HG02610 (cell line): Measurements from ENCODE around the gene ZNF608.
A peak's percentile ranks its signal among the peaks of the same experiment; 100 is the strongest.

ENCODE experiments used
- ATAC-seq: cut with Tn5 transposase; IDR thresholded peaks from one replicate; pipeline ENCODE4 v1.9.1; 2021; ENCODE audit warnings: mild to moderate bottlenecking, moderate library complexity; ENCODE audit not compliant: unreplicated experiment

Gene ZNF608, protein sequence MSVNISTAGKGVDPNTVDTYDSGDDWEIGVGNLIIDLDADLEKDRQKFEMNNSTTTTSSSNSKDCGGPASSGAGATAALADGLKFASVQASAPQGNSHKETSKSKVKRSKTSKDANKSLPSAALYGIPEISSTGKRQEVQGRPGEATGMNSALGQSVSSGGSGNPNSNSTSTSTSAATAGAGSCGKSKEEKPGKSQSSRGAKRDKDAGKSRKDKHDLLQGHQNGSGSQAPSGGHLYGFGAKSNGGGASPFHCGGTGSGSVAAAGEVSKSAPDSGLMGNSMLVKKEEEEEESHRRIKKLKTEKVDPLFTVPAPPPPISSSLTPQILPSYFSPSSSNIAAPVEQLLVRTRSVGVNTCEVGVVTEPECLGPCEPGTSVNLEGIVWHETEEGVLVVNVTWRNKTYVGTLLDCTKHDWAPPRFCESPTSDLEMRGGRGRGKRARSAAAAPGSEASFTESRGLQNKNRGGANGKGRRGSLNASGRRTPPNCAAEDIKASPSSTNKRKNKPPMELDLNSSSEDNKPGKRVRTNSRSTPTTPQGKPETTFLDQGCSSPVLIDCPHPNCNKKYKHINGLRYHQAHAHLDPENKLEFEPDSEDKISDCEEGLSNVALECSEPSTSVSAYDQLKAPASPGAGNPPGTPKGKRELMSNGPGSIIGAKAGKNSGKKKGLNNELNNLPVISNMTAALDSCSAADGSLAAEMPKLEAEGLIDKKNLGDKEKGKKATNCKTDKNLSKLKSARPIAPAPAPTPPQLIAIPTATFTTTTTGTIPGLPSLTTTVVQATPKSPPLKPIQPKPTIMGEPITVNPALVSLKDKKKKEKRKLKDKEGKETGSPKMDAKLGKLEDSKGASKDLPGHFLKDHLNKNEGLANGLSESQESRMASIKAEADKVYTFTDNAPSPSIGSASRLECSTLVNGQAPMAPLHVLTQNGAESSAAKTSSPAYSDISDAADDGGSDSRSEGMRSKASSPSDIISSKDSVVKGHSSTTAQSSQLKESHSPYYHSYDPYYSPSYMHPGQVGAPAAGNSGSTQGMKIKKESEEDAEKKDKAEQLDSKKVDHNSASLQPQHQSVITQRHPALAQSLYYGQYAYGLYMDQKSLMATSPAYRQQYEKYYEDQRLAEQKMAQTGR (N-terminal part only)

DNA sequence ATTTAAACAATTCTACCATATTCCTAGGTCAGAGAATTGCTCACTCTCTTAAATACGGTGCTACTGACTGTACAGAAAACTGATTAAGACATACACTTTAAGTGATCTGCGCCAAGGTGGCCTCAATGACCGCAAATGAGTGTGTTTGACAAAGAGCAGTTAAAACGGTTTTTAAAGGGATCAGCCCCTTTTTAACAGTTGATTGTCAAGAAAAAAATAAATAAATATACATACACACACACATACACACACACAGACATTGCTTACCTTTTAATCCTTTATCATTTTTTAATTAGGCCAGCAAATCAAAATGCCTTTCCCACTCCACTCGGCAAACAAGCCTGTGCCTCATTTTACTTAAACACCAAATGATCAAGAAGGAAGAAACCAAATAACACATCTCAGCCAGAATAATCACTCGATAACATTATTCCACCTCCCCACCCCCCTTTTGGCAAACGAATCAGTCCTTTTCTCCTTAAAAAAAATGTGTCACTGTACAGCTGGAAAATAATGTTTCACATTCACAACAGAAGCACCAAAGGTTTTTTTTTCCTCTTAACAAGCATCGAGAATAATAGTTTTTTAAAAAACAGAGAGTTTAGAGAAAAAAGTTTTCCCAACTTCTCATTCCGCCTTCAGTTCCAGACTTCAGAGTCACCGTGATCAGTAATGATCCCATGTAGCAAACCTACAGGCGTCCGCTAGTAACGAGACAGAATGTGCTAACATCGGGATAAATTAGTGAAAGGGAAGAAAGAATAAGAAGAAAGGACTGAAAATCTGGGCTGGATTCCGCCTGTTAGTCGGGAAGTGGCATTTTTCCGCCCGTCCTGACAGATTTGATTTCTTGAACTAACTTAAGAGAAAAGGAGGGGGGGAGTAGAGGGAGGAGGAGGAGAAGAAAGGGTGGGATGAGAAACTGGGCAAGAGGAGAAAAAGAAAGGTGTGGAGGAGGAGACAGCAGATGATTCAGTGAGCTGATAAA lies at the start of gene ZNF608:
Gene ZNF608, minus strand, starts transcription at position 712 of the 988 bp plus-strand sequence. CDS start 1,650 bp downstream, outside the sequence.
- no peak for ATAC-seq

DNA sequence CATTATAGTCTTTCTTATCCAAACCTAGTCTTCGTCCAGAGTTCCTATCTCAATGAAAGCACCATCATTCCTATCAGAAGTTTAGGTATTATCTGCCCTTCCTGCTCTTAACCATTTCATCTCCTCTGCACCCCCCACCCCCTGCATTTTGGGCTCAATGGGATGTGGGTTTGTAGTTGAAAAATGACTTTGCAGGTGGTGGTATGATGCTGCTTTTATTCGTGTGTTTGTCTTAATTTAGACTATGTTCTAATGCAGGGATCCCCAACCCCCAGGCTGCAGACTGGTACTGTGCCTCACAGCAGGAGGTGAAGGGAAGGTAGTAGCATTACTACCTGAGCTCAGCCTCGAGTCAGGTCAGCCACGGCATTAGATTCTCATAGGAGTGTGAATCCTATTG lies 49.4 kb upstream of the ZNF608 start:
- ATAC-seq, result no peak

DNA sequence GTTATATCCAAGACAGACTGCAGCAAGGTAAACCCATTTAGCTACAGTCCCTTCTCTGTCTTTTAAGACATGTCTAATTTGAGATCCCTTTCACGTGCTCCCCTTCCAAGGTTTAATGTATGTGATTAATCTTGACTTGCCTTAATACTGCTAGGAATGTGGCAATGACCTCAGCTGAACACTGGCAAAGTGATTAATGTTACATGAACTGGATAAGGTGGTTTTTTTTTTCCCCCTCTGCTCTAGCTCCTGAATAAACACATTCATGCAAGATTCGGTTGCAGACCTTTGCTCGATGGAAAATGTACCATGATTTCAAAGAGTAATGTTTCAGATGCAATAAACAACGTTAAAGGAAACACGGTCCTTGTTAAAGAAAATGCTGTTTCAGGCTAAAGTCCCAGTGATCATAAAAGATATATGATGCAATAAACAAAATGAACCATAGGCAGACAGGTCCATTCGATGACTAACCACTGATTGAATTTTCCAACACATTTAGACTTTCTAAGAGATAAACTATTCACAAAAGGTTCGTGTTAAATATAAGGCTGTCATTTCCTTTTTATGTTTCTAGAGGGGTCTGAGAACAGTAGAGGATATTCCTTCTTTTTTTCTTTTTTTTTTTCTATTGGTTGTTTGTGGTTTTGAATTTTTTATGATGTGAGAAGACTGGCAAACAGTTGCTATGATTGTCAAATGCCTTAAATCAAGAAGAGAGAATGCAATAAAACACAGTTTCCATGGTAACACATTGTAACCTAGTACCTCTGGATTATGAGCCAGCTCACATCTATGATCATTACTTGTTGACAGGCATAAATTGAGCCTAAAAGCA lies 44.7 kb upstream of the ZNF608 start:
- no peak for ATAC-seq

DNA sequence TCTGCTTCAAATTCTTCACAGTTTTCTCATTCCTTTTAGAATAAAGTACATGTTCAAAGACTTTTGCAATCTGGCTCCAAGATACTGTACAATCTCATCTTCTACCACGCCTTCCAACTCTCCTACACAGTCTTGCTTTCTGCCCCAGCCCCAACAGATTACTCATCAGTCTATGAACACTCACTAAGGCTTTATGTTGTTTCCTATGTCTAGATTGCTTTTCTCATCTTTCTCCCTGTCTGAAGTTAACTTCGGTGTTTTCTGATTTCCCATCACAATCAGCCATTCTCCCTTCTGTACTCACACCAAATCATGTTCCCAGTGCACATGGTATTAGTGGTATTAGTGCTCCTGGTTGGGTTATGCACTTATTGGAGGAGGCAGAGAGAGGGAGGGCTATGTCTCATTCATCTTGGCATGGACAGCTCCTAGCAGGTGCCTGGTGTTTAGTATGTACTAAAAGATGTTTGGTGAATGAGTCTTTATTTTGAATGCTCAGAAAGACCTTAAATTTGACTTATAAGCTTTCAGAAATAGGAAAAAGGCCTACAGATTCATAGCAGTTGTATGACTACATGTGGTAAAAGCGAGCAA lies 44.0 kb upstream of the ZNF608 start:
- no peak for ATAC-seq

DNA sequence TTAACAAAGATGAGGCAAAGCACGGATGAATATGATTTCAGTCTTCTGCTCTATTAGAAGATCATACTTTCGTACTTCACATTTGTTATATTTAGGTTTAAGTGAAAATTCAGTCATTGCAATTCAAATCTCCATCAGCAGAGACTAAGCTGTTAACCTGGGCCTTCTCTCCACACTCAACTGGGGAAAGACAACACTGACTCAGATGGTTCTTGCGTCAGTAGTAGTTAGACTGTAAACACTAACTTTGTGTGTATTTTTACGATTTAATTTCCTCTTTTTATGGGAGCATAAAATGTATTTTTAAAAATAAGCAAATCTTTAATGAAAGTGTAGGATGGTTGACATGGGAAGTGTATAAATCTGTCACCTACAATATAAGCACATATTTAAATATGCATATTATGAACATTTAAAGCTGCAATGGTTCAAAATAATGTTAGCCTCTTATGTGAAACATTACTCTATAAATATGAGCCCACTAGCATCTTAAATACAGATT lies 42.7 kb upstream of the ZNF608 start:
- no peak for ATAC-seq

DNA sequence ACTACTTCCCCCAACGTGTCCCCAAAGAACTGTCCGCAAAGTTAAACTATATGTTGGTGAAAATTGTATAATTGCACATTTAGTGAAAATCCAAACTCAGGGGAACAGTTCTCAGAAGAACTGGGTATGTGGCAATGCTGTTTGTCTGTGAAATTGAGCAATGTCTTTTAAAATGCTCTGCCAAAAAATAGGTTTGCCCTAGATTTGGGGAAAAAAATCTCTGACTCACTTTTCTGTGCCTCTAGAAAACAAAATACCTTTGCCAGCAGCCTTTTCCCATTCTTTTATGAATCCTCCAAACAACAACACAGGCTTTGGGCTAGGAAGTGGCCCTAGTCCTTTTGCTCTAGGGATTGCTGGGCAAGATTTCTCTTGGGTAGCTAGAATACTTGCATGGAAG lies 37.4 kb upstream of the ZNF608 start:
- ATAC-seq, result no peak

DNA sequence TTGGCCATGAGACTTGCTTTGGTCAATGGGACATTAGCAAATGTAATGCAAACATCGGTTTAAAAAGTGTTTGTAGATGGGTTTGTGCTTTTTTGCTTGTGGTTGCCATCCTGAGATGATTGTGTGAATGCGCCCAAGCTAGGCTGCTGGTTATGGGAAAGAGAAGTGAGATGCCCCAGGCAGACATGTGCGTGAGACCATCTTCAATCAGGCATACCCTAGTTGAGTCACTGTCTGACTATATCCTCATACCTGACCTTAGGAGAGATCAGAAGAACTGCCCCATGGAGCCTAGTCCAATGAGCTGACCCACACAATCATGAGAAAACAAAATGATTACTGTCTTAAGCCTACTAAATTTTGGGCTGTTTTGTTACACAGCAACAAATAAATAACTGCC lies 36.8 kb upstream of the ZNF608 start:
- ATAC-seq, result peak; percentile 56

DNA sequence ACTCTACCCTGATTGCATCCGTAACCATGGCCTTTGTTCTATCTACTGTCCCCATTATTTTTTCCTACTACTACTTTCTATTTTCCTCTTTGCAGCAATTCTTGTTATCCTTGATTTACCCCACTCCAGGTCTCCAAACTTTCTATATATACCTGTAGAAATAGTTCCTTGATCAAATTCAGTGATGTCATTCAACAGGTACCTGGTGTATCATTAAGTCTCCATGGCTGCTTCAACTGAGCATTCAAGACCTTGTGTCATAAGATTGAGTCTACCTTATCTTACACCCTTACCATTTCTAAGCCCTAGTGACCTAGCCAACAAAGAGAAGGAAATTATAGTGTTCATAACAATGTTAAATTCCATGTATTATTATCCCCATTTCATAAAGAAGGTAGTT lies 35.8 kb upstream of the ZNF608 start:
- ATAC-seq, result no peak

DNA sequence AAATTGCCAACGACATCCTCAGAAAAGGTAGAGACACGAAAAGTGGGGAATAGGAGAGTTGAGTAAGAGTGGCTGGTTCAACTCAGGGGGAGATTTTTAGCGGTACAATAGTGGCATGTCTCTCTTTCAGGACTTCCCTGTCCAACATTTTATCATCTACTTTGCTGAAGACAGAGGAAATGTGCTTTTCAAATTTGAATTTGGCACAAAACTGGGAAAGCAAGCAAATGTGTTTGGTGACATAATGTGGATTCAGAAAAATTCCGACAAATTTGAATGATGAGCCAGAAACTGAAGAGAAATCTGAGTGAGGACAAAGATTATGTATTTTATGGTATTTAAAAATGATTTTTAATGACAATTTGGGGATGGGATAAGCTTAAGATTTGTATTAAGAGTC lies 33.6 kb upstream of the ZNF608 start:
- ATAC-seq, result no peak

DNA sequence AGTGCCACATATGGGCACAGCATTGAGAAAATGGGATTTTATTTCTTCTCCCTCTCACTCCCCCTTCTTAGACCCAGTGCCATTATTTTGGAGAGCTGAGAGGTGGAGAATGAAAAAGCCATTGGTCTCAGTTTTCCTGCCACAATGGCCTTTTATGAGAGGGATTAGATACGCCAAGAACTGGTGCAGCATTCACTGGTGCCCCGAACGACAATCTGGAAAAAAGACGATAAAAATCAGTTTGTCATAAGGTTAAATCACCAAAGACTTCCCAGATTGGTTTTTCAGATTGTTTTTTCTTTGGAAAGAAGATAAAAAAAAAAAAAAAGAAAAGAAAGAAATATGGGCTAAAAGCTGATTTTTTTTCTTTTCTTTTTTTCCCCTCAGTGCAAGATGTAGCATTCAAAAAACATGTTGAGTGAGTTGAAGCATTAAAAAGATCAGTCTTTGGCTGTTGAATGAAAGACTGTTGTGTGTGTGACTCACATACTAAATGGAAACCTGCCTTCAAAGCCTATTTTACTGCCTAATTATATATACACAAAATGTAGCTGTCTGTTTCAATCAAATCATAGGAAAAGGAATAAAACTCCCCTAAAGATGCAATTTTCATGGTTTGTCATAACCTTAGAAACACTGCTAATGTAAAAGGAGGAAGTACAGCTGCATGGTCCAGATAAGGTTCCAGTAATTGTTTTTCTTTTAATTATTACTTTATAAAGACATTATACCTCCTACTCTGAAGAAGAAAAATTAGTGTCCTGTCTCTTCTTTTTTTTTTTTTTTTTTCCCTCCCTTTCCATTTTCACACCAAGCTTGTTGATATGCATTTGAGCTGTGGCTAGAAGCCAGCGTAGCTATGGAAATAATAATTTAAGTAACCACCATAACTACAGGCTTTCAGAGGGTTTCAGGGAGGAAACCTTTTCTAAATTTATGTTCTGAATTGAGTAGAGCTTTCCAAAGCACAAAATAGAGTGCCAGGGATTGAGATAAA lies 27.2 kb upstream of the ZNF608 start:
- no peak for ATAC-seq

DNA sequence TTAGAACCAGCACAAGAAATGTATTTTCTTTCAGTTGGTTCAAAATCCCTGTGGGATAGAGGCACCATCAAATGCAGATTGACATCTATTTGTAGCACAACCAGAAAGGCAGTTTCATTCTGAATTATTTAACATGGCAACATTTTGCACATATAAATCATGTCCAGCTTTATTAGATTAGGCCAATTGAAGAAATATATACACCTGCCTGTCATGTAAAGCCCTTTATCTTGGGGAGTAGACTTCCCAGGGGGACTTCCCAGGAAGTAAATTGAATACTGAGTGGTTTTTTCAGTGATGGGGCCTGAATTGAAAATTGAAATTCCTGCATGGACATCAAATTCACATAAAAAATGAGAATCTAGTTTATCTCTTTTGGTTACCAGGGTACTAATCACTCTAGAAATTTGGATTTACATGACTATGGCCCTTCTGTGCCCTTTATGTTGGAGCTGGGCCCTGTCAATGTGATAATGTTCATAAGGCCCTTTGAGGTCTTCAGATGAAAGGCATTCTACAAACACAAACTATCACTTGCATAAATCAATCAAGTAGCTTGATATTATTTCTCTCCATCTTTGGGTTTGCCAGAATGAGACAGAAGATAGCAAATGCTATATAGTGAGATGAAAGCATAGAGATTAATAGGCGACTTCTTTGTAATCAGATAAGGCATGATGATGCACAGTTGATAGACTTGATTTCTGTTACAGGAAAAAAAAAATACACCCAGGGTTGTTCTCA lies 26.2 kb upstream of the ZNF608 start:
- no peak for ATAC-seq

DNA sequence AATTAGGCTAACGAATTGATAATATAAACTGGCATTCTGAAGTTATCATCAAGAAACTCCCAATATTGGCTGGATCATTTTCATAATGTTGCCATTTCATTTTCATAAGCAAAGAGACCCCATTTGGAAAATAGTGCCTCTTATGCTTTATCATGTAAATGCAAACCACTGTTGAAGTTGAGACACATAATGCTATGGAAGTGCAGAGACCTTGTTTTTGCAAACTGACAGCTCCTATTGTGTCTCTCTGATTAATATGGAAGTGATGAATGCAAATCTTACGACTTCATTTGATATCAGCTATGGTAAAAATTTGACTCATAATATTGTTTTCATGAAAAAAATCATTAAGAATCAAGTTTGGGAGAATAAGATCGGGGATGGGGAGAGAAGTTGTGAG lies 25.3 kb upstream of the ZNF608 start:
- no peak for ATAC-seq

DNA sequence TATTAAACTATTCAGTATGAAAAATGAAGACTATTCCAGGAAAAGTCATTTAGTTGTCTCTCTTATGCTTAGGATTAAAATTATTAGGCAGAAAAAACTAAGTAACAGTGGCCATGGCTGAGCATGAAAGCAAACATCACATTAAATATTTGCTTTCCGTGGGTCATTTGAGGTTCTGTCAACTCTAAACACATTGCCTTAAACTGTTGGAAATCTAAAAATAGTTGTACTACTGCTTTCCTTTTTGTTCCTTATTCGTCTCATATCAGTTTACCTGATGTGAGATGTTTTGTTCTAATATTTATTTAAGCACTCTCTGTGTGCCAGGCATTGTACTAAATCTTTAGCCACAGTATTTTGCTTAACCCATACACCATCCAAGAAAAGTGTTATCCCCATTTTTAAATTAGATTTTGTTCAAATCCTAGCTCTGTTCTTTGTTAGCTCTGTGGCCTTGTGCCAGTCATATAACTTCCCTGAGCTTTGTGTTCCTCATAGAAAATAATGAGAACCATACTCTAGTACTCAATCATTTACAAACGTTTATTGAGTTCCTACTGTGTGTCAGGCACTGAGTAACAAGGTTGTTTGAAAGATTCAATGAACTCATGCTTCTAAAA lies 18.7 kb upstream of the ZNF608 start:
- ATAC-seq, result no peak

DNA sequence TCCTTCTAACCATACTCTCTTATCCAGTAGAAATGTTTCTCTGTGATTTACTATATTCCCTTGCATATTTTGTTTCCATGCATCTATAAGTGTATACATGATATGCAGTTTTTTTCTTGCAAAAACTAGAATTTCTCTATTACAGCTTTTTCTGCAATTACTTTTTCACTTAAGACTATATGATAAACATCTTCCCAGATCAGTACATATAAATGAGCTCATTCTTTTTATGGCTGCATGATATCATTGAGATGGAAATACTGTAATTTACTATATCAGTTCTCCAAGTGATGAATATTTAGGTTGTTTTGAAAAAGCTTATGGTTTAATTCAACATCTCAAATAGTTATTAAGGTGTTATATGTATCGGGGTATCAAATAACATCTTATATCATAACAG lies 18.1 kb upstream of the ZNF608 start:
- no peak for ATAC-seq

DNA sequence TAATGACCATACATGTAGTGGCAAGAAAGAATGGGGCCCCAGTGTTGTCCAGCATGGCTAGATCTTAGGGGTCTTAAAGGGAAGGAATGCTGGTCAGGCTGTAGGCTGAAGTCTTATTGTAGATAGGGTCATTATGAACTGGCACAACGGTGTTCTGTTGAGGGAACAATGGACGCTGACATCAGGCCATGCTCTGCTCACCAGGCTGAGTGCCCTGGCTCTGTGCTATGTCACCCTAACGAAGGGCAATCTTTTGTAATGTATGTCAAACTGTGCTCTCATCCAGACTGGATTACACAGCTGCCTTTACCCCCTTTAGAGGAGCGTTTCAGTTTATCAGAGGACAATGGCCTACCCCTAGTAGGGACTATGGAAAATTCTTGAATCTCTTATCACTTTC lies 14.6 kb upstream of the ZNF608 start:
- no peak for ATAC-seq

DNA sequence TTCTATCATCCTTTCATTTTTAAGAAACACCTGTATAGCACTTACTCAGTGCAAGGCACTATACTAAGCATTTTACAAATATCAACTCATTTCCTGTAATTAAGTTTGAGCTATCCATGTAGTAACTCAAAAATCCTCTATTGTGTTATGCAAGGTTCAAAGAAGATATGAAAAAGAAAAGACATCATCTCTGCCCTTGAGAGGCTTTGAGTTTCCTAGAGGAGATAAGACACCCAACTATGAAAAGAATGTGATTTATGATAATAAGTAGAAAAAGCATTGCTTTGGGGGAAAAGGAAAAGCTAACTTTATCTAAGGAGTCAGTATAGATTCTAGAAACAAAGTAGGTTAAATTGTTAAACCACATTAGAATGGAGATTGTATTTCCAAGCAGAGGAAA lies 14.2 kb upstream of the ZNF608 start:
- ATAC-seq, result no peak

DNA sequence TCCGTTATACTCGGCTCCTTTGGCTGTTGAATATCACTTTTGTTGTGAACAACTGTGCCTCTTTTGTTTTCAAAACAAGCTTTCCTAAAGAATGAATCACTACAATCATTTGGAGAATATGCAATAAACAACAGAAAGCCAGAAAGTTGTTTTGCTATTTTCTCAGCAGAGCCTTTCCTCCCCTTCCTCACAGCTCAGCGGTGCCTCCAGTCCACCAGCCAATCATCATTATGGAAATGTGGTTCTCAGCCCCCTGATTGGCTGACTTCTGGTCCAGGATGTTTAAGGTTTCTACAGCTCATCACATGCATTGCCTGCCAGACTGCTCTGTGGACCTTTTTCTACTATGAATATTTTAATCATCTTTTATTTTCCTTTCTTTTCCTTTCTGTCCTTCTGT lies 9.1 kb upstream of the ZNF608 start:
- no peak for ATAC-seq
